Endometrial microvascular endothelial cells (primary cell): ENCODE results near the gene TXNRD2. TPM values are rescaled to one million over a fixed set of nuclear protein-coding genes. Genes with fewer than 3 reads are reported as not detected.

ENCODE experiments used
- in situ Hi-C: cut with HindIII; loops from 2 replicates; pipeline ENCODE4 v1.10.0; 2017; ENCODE audit warnings: low sequenced_read_pairs, low pct_unique_long_range_greater_than_20kb; ENCODE audit errors: inconsistent ontology term
- total RNA-seq: library from RNA; depleted of rRNA; stranded (reverse); fragments of >200 nt; gene quantifications from one replicate; pipeline ENCODE4 v1.2.3, GENCODE V29; 2015; ENCODE audit errors: inconsistent ontology term

The TXNRD2 gene
- total RNA-seq, 1 donor from 2014 or later: 61.6 TPM

GRCh38 chr22:19981171-19981960 is 39.7 kb upstream of the TXNRD2 start:
- in situ Hi-C loops: no loop called here

GRCh38 chr22:19980766-19981165 is 39.1 kb upstream of the TXNRD2 start:
- in situ Hi-C loops: no loop called here

GRCh38 chr22:19979712-19980493 is 38.3 kb upstream of the TXNRD2 start:
- in situ Hi-C loops: loop anchor here (10.0 kb wide), 1 partner anchor 45 kb away; the partner anchor contains the start of gene TANGO2

DNA sequence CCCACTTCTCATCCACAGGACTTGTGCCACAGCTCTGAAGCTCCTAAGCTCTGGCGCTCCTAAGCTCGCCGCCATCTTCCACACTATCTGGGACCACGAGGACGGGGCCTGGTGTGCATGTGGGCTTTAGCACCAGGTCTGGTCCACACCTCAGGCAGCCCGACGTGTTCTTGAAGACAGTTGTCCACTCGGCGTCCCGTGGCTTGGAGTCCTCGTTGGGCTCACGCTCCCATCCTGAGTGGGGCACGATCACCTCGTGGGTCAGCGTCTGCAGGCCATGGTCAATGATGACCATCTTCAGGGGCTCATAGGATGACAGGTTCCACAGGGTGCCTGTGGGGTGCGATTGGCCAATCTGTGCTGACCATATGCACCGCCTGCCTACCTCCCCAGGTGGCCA is 37.1 kb upstream of the TXNRD2 start:
- in situ Hi-C loops: loop anchor here (10.0 kb wide), 1 partner anchor 46 kb away; the partner anchor contains the start of gene TANGO2

- in situ Hi-C loops: loop anchor here (10.0 kb wide), 1 partner anchor 47 kb away; the partner anchor contains the start of gene TANGO2
These were observed 36.0 kb upstream of the TXNRD2 start for GRCh38 chr22:19977296-19978243.

DNA sequence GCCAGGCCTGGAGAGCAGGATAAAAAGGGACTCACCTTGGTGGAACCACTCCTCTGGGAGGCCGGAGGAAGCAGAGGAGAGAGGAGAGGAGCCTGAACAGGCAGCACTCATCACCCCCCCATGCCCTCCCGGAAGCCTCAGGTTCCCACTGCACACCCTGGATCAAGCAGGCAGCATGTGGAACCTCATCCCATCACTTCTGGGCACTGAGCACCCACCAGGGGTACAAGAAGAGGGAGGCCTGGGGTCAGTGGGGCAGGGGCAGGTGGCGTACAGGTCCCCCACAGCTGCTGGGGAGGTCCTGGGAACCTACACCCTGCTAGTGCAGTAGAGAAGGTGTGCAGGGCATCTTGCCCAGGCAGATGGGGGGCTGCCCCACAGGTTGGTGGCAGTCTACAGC is 35.1 kb upstream of the TXNRD2 start:
- in situ Hi-C loops: loop anchor here (10.0 kb wide), 1 partner anchor 48 kb away; the partner anchor contains the start of gene TANGO2

DNA sequence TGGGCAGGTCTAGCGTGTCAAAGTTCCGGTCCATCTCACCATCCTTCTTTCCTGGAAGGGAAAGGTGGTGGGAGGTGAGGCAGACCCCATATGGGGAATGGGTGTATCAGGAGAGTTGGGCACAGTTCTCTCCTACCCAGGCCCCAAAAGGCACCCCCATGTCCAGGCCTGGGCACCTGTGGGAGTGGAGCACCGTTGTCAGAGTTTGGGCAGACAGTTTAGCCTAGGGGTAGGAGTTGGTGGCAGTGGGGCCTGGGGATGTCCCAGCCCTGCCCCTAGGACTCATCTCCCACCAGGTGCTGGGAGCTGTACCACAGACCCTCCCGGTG is 34.1 kb upstream of the TXNRD2 start:
- in situ Hi-C loops: loop anchor here (10.0 kb wide), 1 partner anchor 49 kb away; the partner anchor contains the start of gene TANGO2

DNA sequence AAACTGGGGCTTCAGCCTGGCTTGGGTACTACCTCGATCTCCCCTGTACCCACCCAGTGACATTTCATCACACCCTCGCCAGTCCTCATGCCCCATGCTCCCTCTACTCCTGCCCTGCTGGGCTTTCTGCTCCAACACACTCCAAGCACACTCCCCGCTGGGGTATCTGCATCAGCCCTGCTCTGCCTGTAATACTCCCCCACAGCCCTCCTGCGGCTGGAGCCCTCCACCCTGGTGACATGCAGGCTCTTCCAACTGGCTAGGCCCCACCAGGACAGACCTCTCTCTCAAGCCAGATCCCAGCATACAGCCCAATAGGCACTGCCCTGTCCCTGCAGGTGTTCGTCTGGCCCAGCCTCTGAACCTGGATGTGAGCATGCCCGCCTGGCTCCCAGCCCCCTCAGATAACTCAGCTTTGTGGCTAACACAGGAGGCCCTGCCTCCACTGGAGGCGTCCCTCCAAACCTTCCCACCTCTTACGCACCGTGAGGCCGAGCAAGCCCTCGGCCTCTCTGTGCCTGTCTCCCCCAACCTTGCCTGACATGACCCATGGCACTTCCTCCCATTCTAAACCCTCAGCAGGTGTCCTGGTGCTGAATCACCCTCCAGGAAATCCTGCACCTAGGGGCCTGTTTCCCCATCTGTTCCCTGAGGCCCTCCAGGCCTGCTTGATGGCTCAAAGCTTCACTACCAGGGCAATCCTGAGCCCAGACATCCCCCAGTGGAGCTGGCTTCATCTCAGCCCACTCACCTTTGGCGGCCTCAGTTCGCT is 33.5 kb upstream of the TXNRD2 start:
- in situ Hi-C loops: loop anchor here (10.0 to 25.0 kb wide), 2 partner anchors 50 to 137 kb away; partner anchors contain the start of genes RANBP1, TANGO2 and TRMT2A

GRCh38 chr22:19974268-19974861 is 32.7 kb upstream of the TXNRD2 start:
- in situ Hi-C loops: loop anchor here (10.0 to 25.0 kb wide), 2 partner anchors 50 to 138 kb away; partner anchors contain the start of genes RANBP1, TANGO2 and TRMT2A

DNA sequence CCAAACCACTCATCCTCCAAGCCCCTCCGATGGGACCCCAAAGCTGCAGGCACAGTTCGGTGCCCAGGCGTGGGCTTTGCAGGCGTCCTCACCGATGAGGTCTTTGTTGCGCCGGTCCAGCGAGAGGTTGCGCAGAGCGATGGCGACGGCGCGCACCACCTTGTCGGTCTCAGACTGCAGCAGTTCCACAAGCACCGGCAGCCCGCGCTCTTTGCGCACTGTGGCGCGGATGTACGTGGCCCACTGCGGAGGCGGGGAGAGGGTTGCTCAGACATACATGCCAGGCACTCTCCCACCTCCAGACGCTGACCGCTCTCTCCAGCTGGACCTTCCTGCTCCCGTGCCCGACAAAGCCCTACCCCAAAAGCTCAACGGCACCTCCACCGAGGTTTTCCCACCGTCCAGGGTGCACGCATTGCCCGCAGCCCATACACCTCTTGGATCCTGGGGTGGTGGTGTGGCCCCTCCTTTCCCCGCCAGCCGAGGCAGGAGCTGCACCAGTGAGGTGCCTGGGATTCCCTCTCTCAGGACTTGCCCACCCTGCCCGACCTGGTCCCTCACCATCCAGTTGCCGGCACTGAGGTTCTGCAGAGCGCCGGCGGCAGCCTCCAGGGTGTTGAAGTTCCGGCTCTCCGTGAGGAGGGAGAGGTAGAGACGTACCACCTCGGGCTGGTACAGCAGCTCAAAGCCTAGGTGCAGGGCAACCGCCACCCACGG is 32.1 kb upstream of the TXNRD2 start:
- in situ Hi-C loops: loop anchor here (10.0 to 25.0 kb wide), 2 partner anchors 51 to 139 kb away; partner anchors contain the start of genes RANBP1, TANGO2 and TRMT2A

- in situ Hi-C loops: loop anchor here (10.0 to 25.0 kb wide), 2 partner anchors 52 to 139 kb away; partner anchors contain the start of genes RANBP1, TANGO2 and TRMT2A
These were observed 31.3 kb upstream of the TXNRD2 start for GRCh38 chr22:19972652-19973550.

DNA sequence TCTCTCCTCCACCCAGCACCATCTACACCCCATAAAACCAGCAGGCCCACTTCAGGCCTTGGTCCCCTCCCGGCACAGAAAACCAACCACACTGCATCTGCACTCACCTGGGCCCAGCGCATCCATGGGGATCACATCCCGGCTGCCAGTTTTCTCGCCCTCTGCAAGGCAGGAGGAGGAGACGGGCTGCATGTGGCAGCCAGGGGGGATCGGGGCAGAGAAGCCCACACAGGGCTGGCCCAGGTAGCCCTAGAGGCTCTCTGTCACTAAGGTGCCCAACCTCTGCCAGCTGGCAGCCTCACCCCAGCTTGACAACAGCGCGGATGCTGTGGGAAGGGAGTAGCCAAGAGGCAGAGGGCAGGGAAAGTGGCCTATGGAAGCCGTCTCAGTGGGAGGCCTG is 30.6 kb upstream of the TXNRD2 start:
- in situ Hi-C loops: loop anchor here (10.0 to 25.0 kb wide), 2 partner anchors 53 to 140 kb away; partner anchors contain the start of genes RANBP1, TANGO2 and TRMT2A

- in situ Hi-C loops: loop anchor here (10.0 to 25.0 kb wide), 2 partner anchors 53 to 141 kb away; partner anchors contain the start of genes RANBP1, TANGO2 and TRMT2A
These were observed 29.9 kb upstream of the TXNRD2 start for GRCh38 chr22:19971276-19972124.

DNA sequence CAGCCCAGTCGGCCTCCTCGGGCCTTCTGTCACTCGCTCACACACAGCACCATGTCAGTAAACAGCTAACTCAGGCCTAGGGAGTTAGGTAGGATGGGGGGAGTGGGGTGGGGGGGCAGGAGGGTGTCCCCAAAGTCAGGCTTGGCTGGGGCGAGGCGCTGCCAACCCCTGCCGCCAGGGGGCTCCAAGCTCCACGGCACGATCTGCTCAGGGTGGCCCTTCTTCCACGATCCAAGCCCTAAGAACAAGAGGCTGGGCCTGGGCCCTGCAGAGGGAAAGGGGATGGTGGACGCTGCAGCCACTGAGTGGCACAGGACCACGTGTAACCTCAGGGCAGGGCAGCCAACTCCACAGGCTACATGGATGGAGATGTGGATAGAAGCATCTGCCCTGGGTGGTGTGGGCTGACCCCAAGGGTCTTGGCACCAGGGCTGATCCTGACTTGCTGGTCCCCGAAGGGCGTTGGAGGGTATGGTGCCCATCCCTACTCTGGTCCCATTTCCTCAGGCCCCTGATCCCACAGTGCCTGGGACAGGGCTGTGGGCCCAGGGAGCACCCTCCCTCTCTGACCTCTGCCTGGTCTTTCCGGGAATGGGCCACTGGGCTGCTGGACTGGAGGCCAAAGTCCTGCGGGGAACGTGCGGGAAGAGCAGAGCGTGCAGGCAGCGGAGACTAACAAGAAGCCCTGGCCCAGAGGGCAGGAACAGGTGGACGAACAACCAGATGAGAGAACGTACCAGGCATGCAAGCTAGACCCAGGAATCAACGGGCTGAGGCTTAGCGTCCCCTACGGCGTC is 29.1 kb upstream of the TXNRD2 start:
- in situ Hi-C loops: loop anchor here (10.0 to 25.0 kb wide), 2 partner anchors 54 to 142 kb away; partner anchors contain the start of genes RANBP1, TANGO2 and TRMT2A
